ENCODE results near the gene RNF212.
"Not testable (repeated sequence)": the region's sequence is repeated elsewhere in the genome, so short reads cannot be mapped to it uniquely, and the experiment has no call there.

Gene RNF212, protein sequence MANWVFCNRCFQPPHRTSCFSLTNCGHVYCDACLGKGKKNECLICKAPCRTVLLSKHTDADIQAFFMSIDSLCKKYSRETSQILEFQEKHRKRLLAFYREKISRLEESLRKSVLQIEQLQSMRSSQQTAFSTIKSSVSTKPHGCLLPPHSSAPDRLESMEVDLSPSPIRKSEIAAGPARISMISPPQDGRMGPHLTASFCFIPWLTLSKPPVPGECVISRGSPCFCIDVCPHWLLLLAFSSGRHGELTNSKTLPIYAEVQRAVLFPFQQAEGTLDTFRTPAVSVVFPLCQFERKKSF

DNA sequence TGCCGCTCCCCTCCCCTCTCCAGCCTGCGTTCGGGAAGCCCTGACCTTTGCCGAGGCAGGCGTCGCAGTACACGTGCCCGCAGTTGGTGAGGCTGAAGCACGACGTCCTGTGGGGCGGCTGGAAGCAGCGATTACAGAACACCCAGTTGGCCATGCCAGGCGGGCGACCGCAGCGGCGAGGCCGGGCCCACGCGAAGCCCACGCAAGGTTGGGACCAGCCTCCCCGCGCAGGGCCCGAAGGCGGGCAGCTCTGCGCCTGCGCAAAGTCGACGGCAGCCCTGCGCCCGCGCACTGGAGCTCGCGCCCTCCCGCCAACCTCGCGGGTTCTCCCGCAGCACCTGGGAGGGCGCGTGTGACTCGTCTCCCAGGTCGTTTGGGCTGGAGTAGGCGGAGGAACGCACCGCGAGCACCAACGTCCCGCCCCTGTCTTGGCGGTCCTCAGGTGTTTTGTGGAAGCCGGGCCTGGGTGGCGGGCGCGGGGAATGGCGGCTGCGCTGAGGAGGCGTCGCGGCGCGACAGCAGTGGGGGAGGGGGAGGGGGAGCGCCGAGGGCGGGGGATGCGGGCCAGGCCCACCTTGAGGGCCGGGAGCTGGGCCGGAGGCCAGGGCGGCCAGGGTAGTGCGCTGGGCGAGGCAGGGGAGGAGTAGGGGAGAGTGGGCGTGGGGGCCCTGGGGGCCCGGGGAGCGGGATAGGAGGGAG is at the start of gene RNF212:
TSS of gene RNF212 (minus strand) at position 254 of the 699 bp plus-strand sequence. CDS start at position 154, 100 bp downstream.
- peak; percentile 47 to 48 for DNase-seq

DNA sequence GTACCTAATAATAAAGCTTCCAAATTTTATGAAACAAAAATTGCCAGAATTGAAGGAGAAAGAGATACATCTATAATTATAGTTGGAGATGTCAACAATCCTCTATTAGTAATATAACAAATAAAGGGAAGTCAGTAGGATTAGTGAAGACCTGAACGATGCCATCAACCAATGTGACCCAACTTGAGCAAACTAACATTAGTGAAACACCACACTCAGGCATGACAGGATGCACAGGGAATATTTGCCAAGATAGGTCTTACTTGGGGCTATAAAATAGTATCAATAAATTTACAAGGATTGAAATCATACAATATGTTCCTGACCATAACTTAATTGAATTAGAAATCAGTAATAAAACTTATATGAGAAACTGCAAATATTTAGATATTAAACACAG is 47.0 kb upstream of the RNF212 start:
- DNase-seq = no peak

DNA sequence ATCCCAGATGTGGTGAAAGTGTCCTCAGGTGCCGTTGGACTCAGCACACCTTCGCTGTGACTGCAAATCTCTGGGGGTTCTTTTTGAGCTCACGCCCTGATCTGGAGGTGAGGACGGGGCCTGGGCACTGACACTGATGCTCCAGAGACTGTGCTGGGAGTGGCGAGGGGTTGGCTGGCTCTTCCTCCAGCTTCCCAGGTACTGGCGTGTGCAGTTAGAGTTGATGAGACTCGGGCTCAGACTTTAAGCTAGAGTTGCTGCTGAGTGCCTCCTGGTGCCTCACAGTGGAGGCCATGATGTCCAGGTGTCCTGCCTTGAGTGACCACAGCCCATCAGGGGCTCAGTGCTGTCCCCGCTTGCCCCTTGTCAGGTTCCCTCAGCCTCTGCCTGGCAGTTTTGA is 42.7 kb upstream of the RNF212 start:
- DNase-seq = no peak

DNA sequence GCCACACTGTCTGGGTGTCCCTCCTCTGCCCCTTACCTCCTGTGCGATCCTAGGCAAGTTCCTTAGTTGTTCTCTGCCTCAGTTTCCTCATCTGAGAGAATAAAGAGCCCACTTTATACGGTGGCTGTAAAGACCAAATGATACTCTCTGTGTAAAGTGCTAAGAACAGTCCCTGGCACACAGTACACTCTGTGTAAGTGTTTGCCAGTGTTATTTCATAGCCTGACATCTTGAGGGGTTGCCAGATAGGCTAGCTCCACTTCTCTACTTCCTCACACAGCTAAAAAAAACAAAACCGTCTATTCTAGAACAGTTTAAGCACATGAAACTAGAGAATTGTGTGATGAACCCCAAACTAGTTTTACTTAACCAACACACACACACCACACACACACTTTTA is 42.0 kb upstream of the RNF212 start:
- no peak for DNase-seq

DNA sequence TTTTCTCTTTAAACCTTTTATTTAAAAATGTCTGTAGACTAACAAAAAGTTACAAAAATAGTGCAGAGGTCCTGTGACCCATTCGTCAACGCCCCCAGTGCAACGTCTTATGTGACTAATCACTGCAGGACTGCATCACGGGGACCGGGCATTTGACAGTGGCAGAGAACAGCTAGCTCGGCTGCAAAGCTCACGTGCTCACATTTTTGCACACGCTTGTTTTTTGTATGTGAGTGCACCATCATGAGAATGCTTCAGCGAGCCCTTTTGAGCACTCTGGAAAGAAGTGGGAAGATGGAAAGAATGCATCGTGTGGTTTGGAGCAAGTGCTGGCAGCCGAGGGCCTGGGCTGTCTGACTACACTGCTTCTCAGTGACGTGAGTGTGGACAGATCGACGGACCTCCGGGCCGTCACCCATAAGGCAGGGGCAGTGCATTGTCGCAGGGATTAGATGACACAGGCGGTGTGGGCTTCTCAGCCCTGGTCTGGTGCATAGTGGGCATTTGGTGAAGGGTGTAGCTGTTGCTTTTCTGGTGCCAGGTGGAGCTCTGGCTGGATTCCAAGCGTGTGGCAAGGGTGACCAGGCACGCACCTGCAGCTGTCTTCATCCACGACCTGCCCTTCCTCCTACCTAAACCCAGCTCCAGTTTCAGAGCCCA is 41.3 kb upstream of the RNF212 start:
- DNase-seq = no peak

DNA sequence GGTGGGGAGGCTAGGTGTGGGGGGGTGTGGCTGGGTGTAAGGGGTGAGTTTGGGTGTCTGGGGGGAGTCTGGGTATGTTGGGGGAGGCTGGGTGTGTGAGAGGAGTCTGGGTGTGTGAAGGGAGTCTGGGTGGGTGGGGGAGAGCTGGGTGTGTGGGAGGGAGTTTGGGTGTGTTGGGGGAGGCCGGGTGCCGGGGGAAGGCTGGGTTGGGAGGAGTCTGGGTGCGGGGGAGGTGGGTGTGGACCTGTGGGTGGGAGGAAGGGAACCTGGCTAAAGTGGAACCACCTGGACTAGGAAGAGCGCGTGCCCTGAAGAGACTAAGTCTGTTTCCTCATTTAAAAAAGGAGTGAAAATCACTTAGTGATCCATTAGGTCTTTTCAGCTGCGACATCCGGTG is 40.8 kb upstream of the RNF212 start:
- DNase-seq = no peak

DNA sequence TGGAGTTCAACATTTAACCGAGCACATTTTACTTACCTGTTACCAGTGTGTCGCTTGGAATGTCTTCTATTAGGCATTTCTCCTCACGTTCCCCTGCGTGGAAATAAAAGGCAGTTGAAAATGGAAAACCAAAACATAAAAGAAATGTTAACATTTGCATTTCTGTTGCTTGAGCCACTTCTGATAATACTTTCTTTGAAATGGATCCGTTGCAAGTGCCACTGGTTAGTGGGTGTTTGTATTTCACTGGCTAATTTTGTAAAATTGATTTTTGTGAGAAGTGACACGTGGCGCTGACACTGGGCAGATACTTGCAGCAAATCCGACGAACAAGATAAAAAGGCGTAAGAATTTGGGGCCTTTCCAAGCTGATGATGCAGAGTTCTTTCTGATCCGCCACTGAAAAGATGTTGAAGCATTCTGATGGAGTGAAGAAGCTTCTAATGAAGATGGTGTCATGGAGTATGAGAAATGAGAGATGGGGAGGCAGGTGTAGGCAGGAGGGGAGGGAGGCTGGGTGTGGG is 40.3 kb upstream of the RNF212 start:
- no peak for DNase-seq

DNA sequence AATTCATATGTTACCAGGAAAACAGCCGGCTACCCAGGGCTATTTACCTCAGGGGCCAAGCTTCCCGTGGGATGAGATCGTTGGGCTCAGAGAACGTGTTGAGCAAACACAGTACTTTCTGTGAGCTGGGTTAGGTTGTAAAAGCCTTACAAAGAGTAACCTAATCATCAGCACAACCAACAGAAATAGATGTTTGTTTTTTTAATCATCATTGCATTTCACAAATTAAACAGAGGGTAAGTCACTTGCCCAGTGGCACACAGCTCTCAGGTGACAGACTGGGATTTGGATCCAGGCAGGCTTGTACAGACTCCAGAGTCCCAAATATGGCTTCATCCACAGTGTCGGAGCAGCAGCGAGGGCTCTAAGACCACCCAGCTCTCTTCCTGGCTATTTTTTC is 38.9 kb upstream of the RNF212 start:
- no peak for DNase-seq

DNA sequence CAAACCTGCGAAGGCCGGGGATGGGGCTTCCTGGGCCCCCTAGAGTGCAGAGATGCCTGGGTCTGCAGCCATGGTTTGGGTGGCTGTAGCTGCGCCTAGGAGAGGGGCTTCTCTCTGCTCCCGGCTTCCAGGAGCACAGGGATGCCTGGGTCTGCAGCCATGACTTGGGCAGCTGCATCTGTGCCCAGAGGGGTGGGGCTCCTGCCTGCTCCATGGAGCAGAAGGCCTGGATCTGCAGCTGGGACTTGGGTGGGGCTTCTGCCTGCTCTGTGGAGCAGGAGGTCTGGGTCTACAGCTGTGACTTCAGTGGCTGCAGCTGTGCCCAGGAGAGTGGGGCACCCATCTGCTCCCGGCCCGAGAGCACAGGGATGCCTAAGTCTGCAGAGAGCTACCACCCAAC is 38.2 kb upstream of the RNF212 start:
- no peak for DNase-seq

DNA sequence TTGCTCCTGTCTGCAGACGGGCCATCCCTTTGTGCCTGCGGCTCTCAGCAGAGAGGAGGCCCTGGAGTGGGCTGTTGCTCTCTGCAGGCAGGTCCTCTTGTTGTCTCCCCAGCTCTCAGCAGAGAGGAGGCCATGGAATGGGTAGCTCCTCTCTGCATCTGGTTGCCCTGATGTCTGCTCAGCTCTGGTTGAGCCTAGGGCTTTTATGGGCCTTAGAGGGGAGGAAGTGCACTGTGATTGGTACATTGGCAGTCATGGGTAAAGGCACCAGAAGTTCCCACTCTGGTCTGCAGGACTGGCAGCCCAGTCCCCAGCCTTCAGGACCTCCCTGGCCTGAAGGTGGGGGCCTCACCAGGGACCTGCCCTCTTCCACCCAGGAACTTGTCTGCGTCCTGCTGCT is 37.5 kb upstream of the RNF212 start:
- no peak for DNase-seq

DNA sequence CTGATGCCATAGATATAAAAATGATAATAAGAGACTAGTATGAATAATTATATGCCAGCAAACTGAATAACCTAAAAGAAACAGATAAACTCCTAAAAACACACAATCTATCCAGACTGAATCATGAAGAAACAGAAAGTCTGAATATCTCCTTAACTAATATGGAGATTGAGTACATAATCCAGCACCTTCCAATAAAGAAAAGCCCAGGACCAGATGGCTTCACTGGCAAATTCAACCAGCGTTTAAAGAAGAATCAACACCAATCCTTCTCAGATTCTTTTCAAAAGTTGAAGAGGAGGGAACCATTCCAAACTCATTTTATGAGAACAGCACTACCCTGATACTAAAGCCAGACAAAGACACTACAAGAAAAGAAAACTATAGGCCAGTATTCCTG is 26.5 kb upstream of the RNF212 start:
- no peak for DNase-seq

DNA sequence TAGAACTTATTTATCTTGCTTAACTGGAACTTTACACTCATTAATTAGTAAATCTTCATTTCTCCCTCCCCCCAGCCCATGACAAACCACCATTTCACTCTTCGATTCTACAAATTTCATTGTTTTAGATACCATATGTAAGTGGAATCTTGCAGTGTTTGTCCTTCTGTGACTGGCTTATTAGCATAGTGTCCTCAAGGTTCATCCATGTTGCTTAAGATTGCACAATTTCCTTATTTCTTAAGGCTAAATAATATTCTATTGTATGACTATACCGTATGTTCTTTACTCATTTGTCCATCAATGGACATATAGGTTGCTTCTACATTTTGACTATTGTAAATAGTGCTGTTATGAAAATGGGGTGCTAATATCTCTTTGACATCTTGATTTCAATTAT is 24.5 kb upstream of the RNF212 start:
- no peak for DNase-seq

DNA sequence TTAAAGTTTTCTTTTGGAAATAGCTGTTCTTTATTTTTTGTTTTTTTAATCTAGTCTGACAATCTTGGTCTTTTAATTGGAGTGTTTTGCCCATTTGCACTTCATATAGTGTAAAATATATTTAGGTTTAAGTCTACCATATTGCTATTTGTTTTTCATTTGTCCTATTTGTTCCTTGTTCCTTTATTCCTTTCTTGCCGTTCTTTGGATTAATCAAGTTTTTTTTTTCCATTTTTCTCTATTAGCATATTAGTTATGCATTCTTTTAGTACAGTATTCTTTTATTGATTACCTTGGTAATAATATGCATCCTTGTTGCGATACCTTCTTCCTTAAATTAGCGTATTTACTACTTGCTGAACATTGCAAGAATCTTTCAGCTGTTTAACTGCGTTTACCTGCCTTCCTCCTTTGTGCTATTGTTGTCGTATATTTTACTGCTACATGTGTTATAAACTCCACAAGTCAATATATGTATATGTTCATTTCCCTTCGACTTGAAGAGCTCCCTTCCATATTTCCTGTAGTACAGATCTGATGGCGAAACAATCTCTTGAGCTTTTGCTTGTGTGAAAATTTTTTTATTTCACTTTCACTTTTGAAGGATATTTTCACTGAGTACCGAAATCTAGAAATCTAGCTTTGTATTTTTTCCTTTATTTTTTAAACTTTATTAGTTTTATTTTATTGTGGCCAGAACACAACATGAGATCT is 23.9 kb upstream of the RNF212 start:
- DNase-seq = no peak

DNA sequence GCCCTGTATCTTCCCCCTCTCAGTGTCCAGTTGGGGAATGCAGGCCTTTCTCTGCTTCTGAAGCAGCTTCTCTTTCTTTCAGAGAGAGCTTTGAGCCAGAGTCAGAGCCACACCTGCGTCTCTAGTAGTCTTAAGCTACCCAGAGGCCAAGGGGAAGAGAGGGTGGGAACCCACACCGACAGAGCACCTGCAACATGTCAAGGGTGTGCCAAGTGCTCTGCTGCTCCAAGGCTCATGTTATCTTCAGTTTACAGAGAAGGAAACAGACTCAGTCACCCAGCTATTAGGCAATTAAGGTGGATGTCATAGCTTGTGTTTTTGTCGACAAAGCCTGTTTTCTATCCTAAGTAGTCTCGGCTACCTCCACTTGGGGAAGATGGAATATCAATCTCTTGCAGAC is 22.7 kb upstream of the RNF212 start:
- no peak for DNase-seq

DNA sequence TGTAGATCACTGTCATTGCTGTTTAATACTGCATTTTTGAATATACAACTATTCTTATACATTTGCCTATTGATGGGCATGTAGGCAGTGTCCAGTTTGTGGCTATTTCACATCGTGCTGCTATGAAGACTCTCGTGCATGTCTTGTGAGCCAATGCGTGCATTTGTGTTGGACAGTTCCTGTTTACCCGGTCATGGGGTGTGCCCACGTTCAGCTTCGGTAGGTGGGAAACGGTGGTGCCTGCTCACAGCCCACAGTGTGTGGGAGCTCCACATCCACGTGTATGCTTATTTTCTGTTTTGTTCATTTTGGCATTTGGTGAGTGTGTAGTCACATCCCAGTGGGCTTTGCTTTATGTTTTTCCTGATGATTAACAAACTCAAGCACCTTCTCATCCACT is 19.7 kb upstream of the RNF212 start:
- no peak for DNase-seq

DNA sequence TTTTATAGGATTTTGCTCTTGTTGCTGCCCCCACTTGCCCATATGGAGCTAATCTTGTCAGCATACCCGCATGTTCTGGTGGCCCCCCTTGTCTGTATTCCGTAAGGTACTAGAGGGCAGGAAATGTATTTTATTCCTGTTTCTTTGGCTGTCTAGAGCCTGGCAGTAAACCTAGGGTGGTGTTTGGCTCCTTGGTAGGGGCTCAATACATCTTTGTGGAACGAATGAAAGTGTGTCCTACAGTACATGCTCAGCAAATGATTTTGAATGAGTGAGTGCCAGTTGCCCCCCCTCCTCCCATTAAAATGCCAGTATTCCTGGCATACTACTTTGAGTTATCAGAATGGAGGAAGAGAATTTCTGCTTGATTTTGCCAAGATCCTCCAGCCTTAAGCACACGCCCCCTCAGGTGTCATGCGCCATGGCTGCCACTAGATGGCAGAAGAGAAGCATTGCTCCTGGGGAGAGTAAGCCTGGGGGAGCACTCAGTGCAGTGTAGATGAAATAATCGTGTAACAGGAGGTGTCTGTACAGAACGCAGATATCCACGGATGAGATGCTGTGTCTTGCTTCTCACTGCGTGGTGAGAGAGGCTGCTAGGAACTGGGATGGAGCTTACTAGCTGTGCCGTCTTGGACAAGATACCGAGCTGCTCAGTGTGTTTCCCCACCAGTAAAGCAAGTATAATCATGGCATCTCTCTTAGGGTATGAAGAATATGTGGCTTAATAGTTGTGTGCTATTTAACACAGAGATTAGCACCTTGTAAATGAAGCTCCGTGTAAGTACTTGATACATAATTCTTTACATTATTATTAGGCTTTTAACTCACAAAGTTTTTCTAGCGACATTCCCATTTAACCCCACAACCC is 17.2 kb upstream of the RNF212 start:
- DNase-seq = peak; percentile 65 to 68

DNA sequence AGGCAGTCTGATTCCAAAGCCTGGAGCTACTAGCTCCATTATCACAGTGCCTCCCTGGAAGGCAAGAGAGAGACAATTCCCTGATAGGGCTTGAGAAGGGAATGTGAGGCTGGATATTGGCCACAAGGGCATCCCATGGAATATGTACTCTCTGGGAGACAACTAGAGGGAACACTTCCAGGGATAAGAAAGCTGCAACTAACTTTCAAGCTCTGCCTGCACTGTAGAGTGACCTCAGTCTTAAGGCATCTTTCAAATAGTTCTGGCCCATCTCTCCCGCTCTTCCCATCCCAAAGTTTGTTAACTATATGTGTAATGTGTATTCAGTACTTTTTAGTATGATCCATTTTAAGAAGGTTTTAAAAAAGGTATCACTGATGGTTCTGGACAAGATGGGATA is 13.1 kb upstream of the RNF212 start:
- no peak for DNase-seq

DNA sequence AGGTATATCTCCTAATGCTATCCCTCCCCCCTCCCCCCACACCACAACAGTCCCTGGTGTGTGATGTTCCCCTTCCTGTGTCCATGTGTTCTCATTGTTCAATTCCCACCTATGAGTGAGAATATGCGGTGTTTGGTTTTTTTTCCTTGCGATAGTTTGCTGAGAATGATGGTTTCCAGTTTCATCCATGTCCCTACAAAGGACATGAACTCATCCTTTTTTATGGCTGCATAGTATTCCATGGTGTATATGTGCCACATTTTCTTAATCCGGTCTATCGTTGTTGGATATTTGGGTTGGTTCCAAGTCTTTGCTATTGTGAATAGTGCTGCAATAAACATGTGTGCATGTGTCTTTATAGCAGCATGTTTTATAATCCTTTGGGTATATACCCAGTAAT is 12.1 kb upstream of the RNF212 start:
- DNase-seq = not testable (repeated sequence)

DNA sequence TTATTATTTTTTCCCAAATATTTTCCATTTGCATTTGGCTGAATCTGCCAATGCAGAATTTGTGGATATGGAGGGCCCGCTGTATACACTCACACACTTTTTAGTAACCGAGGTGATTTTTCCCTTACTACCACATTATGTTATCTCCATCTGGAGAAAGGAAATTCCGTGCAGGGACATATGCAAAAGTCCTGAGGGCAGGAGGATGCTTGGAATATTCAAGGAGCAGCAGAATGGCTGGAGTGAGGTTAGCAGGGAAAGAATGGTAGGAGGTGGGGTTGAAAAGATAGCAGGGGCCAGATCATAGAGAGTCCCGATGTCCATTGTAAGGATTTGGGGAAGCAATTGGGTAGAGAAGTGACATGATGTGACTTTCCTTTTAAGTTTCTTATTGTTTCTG is 11.5 kb upstream of the RNF212 start:
- no peak for DNase-seq

DNA sequence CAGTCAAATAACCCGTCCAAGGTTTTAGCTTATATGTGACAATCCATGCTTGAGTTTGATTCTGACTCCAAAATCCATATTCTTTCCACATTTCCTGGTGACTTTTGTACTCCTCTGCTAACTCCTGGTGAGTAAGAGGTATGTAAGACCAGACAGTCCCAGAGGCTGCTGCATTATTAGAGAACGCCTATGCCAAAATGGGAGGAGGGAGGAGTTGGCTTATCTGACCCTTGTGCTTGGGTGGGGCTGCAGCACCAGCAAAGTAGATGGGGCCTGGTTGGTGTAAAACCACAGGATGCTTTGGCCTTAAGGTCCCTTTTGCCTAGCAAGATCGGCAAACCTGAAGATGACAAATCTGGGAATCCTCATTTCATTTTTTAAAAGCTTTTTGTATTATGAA is 9.1 kb upstream of the RNF212 start:
- DNase-seq = no peak

DNA sequence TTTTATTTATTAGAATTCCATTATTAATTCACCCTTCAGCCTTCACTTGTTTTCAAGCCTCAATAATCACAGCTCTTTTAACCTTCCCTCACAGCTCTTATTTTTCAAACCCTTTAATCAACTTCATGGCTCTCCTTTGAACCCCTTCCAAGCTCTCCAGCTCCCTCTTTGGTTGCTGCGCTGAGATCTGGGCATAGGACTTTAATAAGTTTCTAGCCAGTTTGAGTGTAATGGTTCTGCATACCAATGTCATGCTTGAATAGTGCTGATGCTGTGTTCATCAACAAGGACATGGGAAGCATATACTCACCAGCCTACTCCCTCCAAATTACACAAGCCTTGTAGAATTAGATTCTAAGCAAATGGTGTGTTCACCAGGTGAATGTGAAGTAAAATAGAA is 3.5 kb upstream of the RNF212 start:
- DNase-seq = no peak

Data from stimulated activated CD4-positive, alpha-beta T cell treated with anti-CD3 and anti-CD28 coated beads, Interleukin-4, amount 100 ng/mL, for 4 hours (primary cell).